DMS 273 (cell line): ENCODE results near the gene MCCC2.
"Not testable (repeated sequence)": the region's sequence is repeated elsewhere in the genome, so short reads cannot be mapped to it uniquely, and the experiment has no call there.

Experiments
- DNase-seq: peaks from one replicate; lab custom pipeline; 2025; ENCODE audit not compliant: unreplicated experiment; lab: John Stamatoyannopoulos, UW

Gene MCCC2

GRCh38 chr5:71658916-71659662 is 71.9 kb downstream of the MCCC2 start:
- DNase-seq = peak; percentile 70

- no peak for DNase-seq
These were observed 75.2 kb downstream of the MCCC2 start for GRCh38 chr5:71662381-71662780.

DNA sequence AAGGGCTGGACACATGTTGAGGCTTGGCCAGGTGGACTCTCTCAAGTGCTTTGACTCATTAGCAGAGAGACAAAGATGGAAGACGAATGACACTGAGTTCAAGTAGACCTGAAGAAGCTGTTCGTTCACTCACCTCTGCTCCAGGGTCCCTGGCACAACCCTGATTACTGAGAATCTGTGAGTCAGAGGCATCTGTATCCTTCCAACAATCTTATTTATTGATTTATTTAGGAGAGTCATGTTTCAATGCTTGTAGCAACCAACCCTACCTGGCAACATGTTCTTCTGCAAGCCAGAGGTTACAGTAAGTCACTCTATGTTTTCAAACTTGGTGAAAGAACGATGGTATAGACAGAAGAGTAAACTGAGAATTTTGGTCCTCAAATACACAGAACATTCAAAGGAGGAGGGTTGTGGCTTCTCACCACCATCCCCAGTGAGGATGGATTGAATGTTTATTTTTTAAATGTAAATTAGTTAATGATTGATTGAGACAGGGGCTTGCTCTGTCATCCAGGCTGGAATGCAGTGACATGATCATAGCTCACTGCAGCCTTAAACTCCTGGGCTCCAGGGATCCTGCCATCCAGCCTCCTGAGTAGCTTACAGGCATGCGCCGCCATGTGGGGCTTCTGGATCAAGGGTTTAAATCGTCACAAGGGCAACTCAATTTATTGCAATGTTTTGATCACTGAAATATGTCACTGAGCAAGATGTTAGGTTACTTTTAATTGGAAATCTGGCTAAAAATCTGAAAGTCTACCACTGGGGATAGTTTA is 76.2 kb downstream of the MCCC2 start:
- DNase-seq = no peak

- not testable (repeated sequence) for DNase-seq
These were observed 77.5 kb downstream of the MCCC2 start for GRCh38 chr5:71664615-71665014.

- DNase-seq = no peak
These were observed 79.2 kb downstream of the MCCC2 start for GRCh38 chr5:71666321-71666720.

DNA sequence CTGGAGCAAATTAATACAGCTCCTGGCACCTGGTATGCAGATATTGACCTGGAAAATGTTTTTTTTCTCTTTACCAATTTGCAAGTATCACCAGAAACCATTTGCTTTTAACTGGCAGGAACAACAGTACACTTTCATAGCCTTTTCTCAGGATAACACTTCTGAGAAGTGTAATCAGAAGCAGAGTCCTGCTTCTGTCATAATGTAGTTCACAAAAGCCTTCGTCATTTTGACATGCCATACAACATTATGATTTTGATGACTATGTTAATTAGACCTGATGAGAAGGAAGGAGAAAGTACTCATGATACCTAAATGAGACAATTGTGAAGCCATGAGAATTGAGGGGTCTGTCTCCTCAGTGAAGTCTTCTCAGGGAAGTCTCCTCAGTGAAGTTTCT is 90.8 kb downstream of the MCCC2 start:
- DNase-seq = no peak

GRCh38 chr5:71679714-71680113 is 92.6 kb downstream of the MCCC2 start:
- no peak for DNase-seq

DNA sequence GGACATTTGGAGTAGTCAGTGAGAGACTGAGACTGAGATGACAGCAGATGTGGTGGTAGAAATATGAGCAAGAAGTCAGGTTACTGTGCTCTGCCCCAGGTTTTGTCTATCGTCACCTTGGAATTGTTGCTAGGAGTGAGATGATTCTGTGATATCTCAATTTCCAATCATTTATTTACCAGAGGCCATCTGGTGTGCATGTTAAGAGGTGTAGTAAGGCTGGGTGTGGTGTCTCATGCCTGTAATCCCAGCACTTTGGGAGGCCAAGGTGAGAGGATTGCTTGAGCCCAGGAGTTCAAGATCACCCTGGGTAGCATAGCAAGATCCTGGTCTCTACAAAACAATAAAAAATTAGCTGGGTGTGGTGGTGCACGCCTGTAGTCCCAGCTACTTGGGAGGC is 93.4 kb downstream of the MCCC2 start:
- no peak for DNase-seq

GRCh38 chr5:71681296-71681695 is 94.2 kb downstream of the MCCC2 start:
- DNase-seq = no peak

GRCh38 chr5:71684309-71684708 is 97.2 kb downstream of the MCCC2 start:
- DNase-seq = no peak

GRCh38 chr5:71693828-71694427 is 106.8 kb downstream of the MCCC2 start:
- peak; percentile 60 for DNase-seq

GRCh38 chr5:71695071-71695470 is 107.9 kb downstream of the MCCC2 start:
- DNase-seq = peak; percentile 58

GRCh38 chr5:71695595-71695994 is 108.5 kb downstream of the MCCC2 start:
- peak; percentile 16 for DNase-seq

DNA sequence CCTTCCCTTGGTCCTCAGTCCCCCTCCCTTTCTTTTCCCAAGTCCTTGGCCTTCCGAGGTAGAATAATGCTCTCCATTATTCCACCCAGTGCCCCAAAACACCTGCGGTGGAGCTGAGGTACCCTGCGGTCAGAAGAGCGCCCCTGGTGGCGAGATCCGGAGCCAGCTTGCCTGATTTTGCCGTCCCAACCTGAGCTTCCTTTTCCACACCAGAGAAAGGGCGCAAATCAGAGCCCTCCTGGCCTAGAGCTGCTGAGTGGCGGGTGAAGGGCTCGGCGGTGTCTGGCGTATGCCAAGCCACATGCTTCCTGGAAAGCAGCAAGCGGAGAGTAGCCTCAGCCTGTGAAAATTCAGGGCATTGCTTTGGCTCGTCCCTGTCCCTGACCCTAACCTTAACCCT is 110.8 kb downstream of the MCCC2 start:
- no peak for DNase-seq

- DNase-seq = no peak
These were observed 112.1 kb downstream of the MCCC2 start for GRCh38 chr5:71699233-71699632.

DNA sequence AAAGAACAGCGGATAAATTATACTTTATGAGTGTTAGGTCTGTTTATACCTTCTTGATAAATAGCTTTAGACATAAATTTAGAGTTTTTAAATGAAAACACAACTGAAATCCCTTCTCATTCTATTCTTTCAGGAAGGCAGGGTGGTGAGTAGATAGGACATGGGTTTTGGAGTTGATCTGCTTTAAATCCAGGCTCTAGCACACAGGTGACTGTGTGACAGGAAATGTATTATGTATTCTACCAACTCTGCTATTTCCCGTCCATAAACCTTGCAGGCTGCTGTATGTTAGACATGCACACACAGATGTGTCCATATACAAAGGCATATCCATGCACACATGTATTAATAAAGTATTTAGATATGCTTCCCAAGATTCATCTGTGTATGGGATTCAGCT is 112.6 kb downstream of the MCCC2 start:
- DNase-seq = no peak

DNA sequence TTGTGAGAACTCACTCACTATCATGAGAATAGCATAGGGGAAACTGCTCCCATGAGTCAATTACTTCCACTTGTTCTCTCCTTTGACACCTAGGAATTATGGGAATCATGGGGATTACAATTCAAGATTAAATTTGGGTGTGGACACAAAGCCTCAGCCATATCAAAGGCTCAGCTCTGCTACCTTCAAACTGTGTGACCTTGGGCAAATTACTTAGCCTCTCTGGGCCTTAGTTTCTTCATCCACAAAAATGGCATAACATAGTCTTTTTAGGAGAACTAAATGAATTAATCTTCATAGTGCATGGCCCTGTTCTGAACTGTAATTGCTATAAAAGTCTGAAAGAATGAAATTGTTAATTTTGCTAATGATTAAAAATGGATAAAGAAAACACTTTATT is 113.7 kb downstream of the MCCC2 start:
- DNase-seq = no peak

GRCh38 chr5:71701407-71701806 is 114.3 kb downstream of the MCCC2 start:
- peak; percentile 6 for DNase-seq

GRCh38 chr5:71703941-71704340 is 116.8 kb downstream of the MCCC2 start:
- no peak for DNase-seq

DNA sequence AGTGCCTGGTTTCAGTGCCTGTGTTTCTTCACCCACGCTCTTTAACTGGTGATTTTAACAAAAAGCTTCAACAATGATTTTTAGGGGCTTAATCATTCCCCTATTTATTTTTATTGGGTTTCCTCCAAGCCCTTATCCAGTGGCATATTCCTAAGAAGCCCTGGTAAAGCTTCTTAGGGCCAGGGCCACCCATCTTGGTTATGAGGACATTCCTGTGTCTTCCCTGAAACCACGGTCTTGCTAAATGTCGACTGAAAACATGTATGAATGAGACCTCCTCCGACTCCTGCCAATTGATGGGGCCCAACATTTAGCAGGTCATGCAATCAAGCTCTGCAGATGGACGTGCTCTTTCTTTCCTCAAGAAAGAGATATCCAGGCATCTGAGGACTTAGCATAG is 118.3 kb downstream of the MCCC2 start:
- DNase-seq = no peak

- no peak for DNase-seq
These were observed 119.8 kb downstream of the MCCC2 start for GRCh38 chr5:71706906-71707305.
